GM13976 (cell line): ENCODE measurements around the gene RASA2.

Experiments used
- DNase-seq: peaks from one replicate; pipeline ENCODE4 v3.0.0; 2012; ENCODE audit warnings: low spot score
- in situ Hi-C: fragments of 300-500 bp; cut with MboI; formaldehyde crosslinking; loops from one replicate; pipeline ENCODE4 v1.12.0; 2022; ENCODE audit warnings: low sequenced_read_pairs, mixed read lengths, inconsistent platforms; ENCODE audit not compliant: unreplicated experiment
- TF ChIP-seq, protein P1 (sequence below): IDR thresholded peaks from 2 replicates; pipeline ENCODE4 v1.5.1; 2012; ENCODE audit warnings: borderline replicate concordance, mild to moderate bottlenecking; ENCODE audit not compliant: insufficient read depth; ENCODE audit errors: extremely low read depth, missing control alignments, control extremely low read depth

RASA2 gene

DNA sequence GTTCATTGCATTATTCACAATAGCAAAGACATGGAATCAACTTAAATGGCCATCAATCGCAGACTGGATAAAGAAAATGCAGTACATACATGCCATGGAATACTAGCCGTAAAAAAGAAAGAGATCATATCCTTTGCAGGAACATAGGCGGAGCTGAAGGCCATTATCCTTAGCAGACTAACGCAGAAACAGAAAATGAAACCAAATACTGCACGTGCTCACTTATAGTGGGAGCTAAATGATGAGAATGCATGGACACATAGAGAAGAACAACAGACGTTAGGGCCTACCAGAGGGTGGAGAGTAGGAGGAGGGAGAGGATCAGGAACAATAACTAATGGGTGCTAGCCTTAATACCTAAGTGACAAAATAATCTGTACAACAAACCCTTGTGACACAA is 57.9 kb downstream of the RASA2 start:
- in situ Hi-C loops = no loop called here
- no peak for DNase-seq
- TF ChIP-seq, protein P1, sequence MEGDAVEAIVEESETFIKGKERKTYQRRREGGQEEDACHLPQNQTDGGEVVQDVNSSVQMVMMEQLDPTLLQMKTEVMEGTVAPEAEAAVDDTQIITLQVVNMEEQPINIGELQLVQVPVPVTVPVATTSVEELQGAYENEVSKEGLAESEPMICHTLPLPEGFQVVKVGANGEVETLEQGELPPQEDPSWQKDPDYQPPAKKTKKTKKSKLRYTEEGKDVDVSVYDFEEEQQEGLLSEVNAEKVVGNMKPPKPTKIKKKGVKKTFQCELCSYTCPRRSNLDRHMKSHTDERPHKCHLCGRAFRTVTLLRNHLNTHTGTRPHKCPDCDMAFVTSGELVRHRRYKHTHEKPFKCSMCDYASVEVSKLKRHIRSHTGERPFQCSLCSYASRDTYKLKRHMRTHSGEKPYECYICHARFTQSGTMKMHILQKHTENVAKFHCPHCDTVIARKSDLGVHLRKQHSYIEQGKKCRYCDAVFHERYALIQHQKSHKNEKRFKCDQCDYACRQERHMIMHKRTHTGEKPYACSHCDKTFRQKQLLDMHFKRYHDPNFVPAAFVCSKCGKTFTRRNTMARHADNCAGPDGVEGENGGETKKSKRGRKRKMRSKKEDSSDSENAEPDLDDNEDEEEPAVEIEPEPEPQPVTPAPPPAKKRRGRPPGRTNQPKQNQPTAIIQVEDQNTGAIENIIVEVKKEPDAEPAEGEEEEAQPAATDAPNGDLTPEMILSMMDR = no peak

DNA sequence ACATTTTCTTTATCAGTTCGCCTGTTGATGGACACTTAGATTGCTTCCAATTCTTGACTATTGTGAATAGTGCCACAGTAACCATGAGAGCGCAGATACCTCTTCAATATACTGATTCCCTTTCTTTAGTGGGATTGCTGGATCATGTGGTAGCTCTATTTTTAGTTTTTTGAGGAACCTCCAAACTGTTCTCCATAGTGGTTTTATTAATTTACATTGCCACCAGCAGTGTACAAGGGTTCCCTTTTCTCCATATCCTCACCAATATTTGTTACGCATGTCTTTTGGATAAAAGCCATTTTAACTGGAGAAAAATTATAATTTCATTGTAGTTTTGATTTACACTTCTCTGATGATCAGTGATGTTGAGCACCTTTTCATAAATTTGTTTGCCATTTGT is 59.3 kb downstream of the RASA2 start:
- no peak for DNase-seq
- in situ Hi-C loops = no loop called here
- TF ChIP-seq, protein P1 = no peak

DNA sequence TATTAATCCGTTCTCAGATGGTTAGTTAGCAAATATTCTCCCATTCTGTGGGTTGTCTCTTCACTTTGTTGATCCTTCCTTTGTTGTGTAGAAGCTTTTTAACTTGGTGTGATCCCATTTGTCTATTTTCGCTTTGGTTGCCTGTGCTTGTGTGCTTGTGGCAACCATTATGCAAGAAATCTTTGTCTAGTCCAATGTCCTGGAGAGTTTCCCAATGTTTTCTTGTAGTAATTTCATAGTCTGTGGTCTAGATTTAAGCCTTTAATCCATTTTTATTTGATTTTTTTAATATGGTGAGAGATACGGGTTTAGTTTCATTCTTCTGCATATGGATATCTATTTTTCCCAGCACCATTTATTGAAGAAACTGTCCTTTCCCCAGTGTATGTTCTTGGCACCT is 59.8 kb downstream of the RASA2 start:
- in situ Hi-C loops = no loop called here
- no peak for DNase-seq
- TF ChIP-seq, protein P1 = no peak

DNA sequence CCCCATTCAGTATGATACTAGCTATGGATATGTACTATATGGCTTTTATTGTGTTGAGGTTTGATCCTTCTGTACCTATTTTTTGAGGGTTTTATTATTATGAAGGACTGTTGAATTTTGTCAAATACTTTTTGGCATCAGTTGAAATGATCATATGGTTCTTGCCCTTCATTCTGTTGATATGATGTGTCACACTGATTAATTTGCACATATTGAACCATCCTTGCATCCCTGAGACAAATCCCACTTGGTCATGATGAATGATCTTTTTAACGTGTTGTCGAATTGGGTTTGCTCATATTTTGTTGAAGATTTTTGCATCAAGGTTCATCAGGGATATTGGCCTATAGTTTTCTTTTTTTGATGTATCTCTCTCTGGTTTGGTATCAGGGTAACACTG is 61.0 kb downstream of the RASA2 start:
- no peak for DNase-seq
- TF ChIP-seq, protein P1 = no peak
- in situ Hi-C loops = no loop called here

DNA sequence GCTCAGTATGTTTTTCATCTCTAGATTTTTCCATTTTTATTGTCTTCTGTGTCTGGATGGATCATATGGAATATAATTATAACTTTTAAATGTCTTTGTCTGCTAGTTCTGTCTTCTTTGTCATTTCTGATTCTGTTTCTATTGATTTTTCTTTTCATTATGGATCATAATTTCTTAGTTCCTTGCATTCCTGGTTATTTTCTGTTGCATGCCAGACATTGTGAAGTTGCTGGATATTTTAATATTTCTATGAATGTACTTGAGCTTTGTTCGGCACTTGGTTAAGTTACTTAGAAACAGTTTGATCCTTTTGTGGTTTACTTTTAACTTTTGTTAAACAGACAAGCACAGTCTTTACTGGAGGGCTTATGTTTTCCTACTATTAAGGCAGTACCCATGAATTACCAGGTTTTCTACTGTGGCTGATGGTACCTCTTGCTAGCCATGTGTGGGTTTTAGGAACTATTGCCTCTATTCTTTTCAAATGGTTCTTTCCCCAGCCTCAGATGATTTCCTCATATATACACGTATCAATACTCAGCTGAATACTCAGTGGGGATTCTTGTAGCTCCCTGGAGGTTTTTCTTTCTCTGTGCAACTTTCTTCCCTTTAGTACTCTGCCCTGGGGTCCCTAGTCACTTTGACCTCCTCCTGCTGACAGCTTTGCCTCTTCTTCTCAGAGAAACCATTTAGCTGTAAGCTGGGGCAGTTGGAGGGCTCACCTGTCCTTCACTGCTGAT is 64.3 kb downstream of the RASA2 start:
- in situ Hi-C loops = loop anchor here (10.0 kb wide), 1 partner anchor 246 kb away; no protein-coding TSS in a partner anchor
- DNase-seq = no peak
- TF ChIP-seq, protein P1 = no peak

DNA sequence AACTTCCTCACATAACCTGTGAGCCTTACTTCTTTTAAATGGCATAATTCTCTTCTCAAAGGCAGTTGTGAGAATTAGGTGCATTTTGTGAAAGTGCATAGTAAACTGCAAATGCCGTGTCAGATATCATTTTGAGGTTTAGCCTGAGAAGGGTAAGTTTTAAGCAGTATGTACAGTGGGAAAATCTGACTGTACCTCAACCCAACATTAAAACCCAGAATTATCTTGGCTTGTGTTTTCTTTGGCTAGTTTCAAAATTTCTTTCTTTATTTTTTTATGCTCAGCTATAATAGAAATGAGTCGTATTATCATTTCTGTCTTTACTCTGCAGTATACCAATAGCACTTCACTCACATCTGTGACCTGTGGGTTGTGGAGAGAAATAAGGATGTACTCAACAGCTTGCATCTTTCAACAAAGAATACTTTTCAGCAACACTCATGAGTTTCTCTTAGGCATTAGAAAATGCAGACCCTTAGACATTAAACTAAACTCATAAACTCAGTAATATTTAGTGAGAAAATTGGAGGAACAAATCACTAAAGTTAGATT is 65.7 kb downstream of the RASA2 start:
- no peak for DNase-seq
- in situ Hi-C loops = loop anchor here (10.0 kb wide), 1 partner anchor 248 kb away; no protein-coding TSS in a partner anchor
- TF ChIP-seq, protein P1 = no peak
